PC-3 (cell line): ENCODE data around the gene MYH10. TPM values are rescaled to one million over a fixed set of nuclear protein-coding genes. Genes with fewer than 3 reads are reported as not detected.

Experiments
- ATAC-seq: fragments of 200-7000 bp; cut with Tn5 transposase; 2 replicates; pipeline ENCODE4 v1.9.1; 2020; ENCODE audit warnings: mild to moderate bottlenecking, moderate library complexity
- BruUV-seq: library from RNA; stranded (reverse); fragments of 400-500 nt; replicated peaks from 2 replicates; lab custom pipeline; 2021; lab: Mats Ljungman, UMichigan
- CTCF ChIA-PET: fragments of 300-600 bp; sonication (Branson Sonifier 250); formaldehyde crosslinking; loops from one replicate; lab custom pipeline; 2022; ENCODE audit warnings: antibody characterized with exemption; lab: Charles Lee
- POLR2A ChIA-PET: fragments of 300-600 bp; sonication (Branson Sonifier 250); formaldehyde crosslinking; loops from one replicate; lab custom pipeline; 2022; ENCODE audit warnings: antibody characterized with exemption; ENCODE audit not compliant: unreplicated experiment; lab: Charles Lee
- DNase-seq: peaks from one replicate; pipeline ENCODE4 v3.0.0-alpha.2; 2015
- H2AFZ ChIP-seq: fragments of 300-600 bp; sonication (generic); 2 replicates; pipeline ENCODE4 v1.6.0; 2016; ENCODE audit warnings: antibody characterized with exemption, low read length
- H3F3A ChIP-seq: fragments of 300-600 bp; sonication (generic); one replicate; pipeline ENCODE4 v1.6.0; 2017; ENCODE audit warnings: antibody characterized with exemption, low read length, control low read depth, mild to moderate bottlenecking; ENCODE audit not compliant: unreplicated experiment
- H3K27ac ChIP-seq: fragments of 300-600 bp; sonication (generic); 2 replicates; pipeline ENCODE4 v1.5.1; 2016; ENCODE audit warnings: mild to moderate bottlenecking, low read length
- H3K27me3 ChIP-seq: fragments of 300-600 bp; sonication (generic); 2 replicates; pipeline ENCODE4 v1.6.1; 2016; ENCODE audit warnings: low read length, mixed read lengths
- H3K36me3 ChIP-seq: fragments of 300-600 bp; sonication (generic); 2 replicates; pipeline ENCODE4 v1.6.1; 2016; ENCODE audit warnings: low read depth, mixed run types, low read length, mixed read lengths
- H3K4me1 ChIP-seq: fragments of 300-600 bp; sonication (generic); 2 replicates; pipeline ENCODE4 v1.5.1; 2016; ENCODE audit warnings: low read length; ENCODE audit not compliant: insufficient read depth
- H3K4me2 ChIP-seq: fragments of 300-600 bp; sonication (generic); 2 replicates; pipeline ENCODE4 v1.6.0; 2016; ENCODE audit warnings: low read length
- H3K4me3 ChIP-seq: fragments of 300-600 bp; sonication (generic); 2 replicates; pipeline ENCODE4 v1.5.1; 2016; ENCODE audit warnings: mild to moderate bottlenecking, low read length, mixed read lengths
- H3K79me2 ChIP-seq: fragments of 300-600 bp; sonication (generic); 2 replicates; pipeline ENCODE4 v1.6.1; 2017; ENCODE audit warnings: low read length, mixed read lengths
- H3K9ac ChIP-seq: fragments of 300-600 bp; sonication (generic); 2 replicates; pipeline ENCODE4 v1.6.0; 2016; ENCODE audit warnings: mild to moderate bottlenecking, low read length
- H3K9me2 ChIP-seq: fragments of 300-600 bp; sonication (generic); replicated peaks from 2 replicates; pipeline ENCODE4 v1.6.1; 2016; ENCODE audit warnings: mixed run types, low read length, mixed read lengths
- H3K9me3 ChIP-seq: fragments of 300-600 bp; sonication (generic); 2 replicates; pipeline ENCODE4 v1.6.1; 2016; ENCODE audit warnings: low read length, mixed read lengths
- H4K20me1 ChIP-seq: fragments of 300-600 bp; sonication (generic); 2 replicates; pipeline ENCODE4 v1.6.1; 2016; ENCODE audit warnings: low read length, mixed read lengths
- CTCF ChIP-seq: fragments of 300-600 bp; sonication (generic); conservative IDR thresholded peaks from 2 replicates; pipeline ENCODE4 v1.5.1; 2017; ENCODE audit warnings: antibody characterized with exemption, low read depth, mild to moderate bottlenecking, low read length
- EZH2 ChIP-seq: fragments of 300-600 bp; sonication (generic); IDR thresholded peaks from one replicate; pipeline ENCODE4 v1.6.1; 2017; ENCODE audit warnings: antibody characterized with exemption, mild to moderate bottlenecking, low read length; ENCODE audit not compliant: unreplicated experiment
- EZH2phosphoT487 ChIP-seq: fragments of 300-600 bp; sonication (generic); IDR thresholded peaks from 2 replicates; pipeline ENCODE4 v1.6.1; 2018; ENCODE audit warnings: mild to moderate bottlenecking, antibody characterized with exemption, low read length, borderline replicate concordance
- intact Hi-C: fragments of 100-400 bp; cut with micrococcal nuclease; formaldehyde crosslinking; loops from 2 replicates; pipeline ENCODE4 v1.9.0; 2023
- total RNA-seq: library from RNA; depleted of rRNA; stranded (reverse); fragments of >200 nt; gene quantifications from 2 replicates; pipeline ENCODE4 v1.2.3, GENCODE V29; 2014

Gene MYH10
- total RNA-seq, 1 experiment from 2014 or later = 44.6 TPM

GRCh38 chr17:8459107-8459506 lies 171.4 kb downstream of the MYH10 start:
- ChIA-PET CTCF (no interaction called here), POLR2A (no interaction called here)
- Histone ChIP-seq H3K9me3 (no peaks in the 10 kb centered on the region), H3K27me3 (no peaks in the 10 kb centered on the region), H3F3A (no peaks in the 10 kb centered on the region), H3K4me1 (no peaks in the 10 kb centered on the region), H3K4me3 (no peak overlapping the region), H3K9me2 (no peaks in the 10 kb centered on the region), H3K27ac (no peak overlapping the region), H3K36me3 (peaks cover 30% of the 10 kb centered on the region; the same call in 1 of the 2 replicates), H3K9ac (no peak overlapping the region), H3K4me2 (no peak overlapping the region), H4K20me1 (no peaks in the 10 kb centered on the region), H3K79me2 (no peaks in the 10 kb centered on the region), H2AFZ (no peak overlapping the region)
- no TSS peak for BruUV-seq
- TF ChIP-seq EZH2phosphoT487 (no peak), EZH2 (no peak), CTCF (no peak)
- intact Hi-C loops = no loop called here
- DNase-seq (no peak), ATAC-seq (no peak)

- POLR2A ChIA-PET = no interaction called here
These were observed 172.4 kb downstream of the MYH10 start for GRCh38 chr17:8458128-8458527.

More at GRCh38 chr17:8458128-8458527, 172.4 kb downstream of the MYH10 start:
- H3K27me3 ChIP-seq = no peaks in the 10 kb centered on the region
- H3K36me3 ChIP-seq = peaks cover 32% of the 10 kb centered on the region; the same call in 1 of the 2 replicates
- no peak for ATAC-seq
- H3K9ac ChIP-seq = no peak overlapping the region
- H3K79me2 ChIP-seq = no peaks in the 10 kb centered on the region
- BruUV-seq = no TSS peak
- no peak overlapping the region for H3K4me3 ChIP-seq
- no peaks in the 10 kb centered on the region for H3K4me1 ChIP-seq
- no peaks in the 10 kb centered on the region for H3K9me3 ChIP-seq
- no peaks in the 10 kb centered on the region for H3F3A ChIP-seq
- no peak overlapping the region for H2AFZ ChIP-seq
- no peak overlapping the region for H3K4me2 ChIP-seq
- H3K27ac ChIP-seq = no peak overlapping the region
- intact Hi-C loops = no loop called here
- no peaks in the 10 kb centered on the region for H4K20me1 ChIP-seq
- no peak for DNase-seq
- CTCF ChIA-PET = no interaction called here
- no peaks in the 10 kb centered on the region for H3K9me2 ChIP-seq
- TF ChIP-seq EZH2phosphoT487 = no peak
- no peak for TF ChIP-seq CTCF
- TF ChIP-seq EZH2 = no peak
